Neural cell (in vitro differentiated cells): Measurements from ENCODE around the gene LRRC45. TPM values are rescaled to one million over a fixed set of nuclear protein-coding genes. Genes with fewer than 3 reads are reported as not detected.

ENCODE experiments used
- H2AFZ ChIP-seq: fragments of 200-600, 300-800 bp; sonication (generic), shearing (Covaris generic); 2 replicates; pipeline ENCODE4 v1.6.0; 2014; ENCODE audit warnings: low read depth, mild to moderate bottlenecking, antibody characterized with exemption, low read length, moderate library complexity
- H3F3A ChIP-seq: fragments of 200-600 bp; shearing (Covaris generic); 2 replicates; pipeline ENCODE4 v1.6.1; 2016; ENCODE audit warnings: mild to moderate bottlenecking, moderate library complexity, mixed read lengths, antibody characterized with exemption, low read length; ENCODE audit not compliant: insufficient read depth, poor library complexity, severe bottlenecking
- H3K27ac ChIP-seq: fragments of 200-600, 300-800 bp; sonication (generic), shearing (Covaris generic); 2 replicates; pipeline ENCODE4 v1.5.1; 2014; ENCODE audit warnings: mild to moderate bottlenecking, low read length, moderate library complexity
- H3K27me3 ChIP-seq: fragments of 300-800, 200-600 bp; sonication (generic), shearing (Covaris generic); 2 replicates; pipeline ENCODE4 v1.6.0; 2014; ENCODE audit warnings: mild to moderate bottlenecking, low read depth, low read length, moderate library complexity; ENCODE audit not compliant: insufficient read depth
- H3K36me3 ChIP-seq: fragments of 300-800, 200-600 bp; sonication (generic), shearing (Covaris generic); 2 replicates; pipeline ENCODE4 v1.5.1; 2014; ENCODE audit warnings: mild to moderate bottlenecking, antibody characterized with exemption, low read length, moderate library complexity; ENCODE audit not compliant: insufficient read depth
- H3K4me2 ChIP-seq: fragments of 300-800, 200-600 bp; sonication (generic), shearing (Covaris generic); 2 replicates; pipeline ENCODE4 v1.6.0; 2014; ENCODE audit warnings: mild to moderate bottlenecking, low read length
- H3K4me3 ChIP-seq: fragments of 300-800, 200-600 bp; sonication (generic), shearing (Covaris generic); 2 replicates; pipeline ENCODE4 v1.5.1; 2014; ENCODE audit warnings: mild to moderate bottlenecking, low read length, moderate library complexity
- H3K79me2 ChIP-seq: fragments of 200-600 bp; shearing (Covaris generic); replicated peaks from 2 replicates; pipeline ENCODE4 v1.6.0; 2014; ENCODE audit warnings: mild to moderate bottlenecking, low read length, moderate library complexity; ENCODE audit not compliant: insufficient read depth
- H3K9ac ChIP-seq: fragments of 300-800, 200-600 bp; sonication (generic), shearing (Covaris generic); 2 replicates; pipeline ENCODE4 v1.6.1; 2016; ENCODE audit warnings: mild to moderate bottlenecking, low read length, mixed read lengths
- H3K9me2 ChIP-seq: fragments of 200-600 bp; shearing (Covaris generic); 2 replicates; pipeline ENCODE4 v1.6.1; 2016; ENCODE audit warnings: mild to moderate bottlenecking, low read length, mixed read lengths; ENCODE audit not compliant: insufficient read depth
- H3K9me3 ChIP-seq: fragments of 200-600, 300-800 bp; sonication (generic), shearing (Covaris generic); 2 replicates; pipeline ENCODE4 v1.6.1; 2016; ENCODE audit warnings: mild to moderate bottlenecking, mixed run types, low read length, moderate library complexity, mixed read lengths
- H4K20me1 ChIP-seq: fragments of 200-600 bp; shearing (Covaris generic); 2 replicates; pipeline ENCODE4 v1.6.1; 2016; ENCODE audit warnings: mild to moderate bottlenecking, mixed run types; ENCODE audit not compliant: insufficient read depth
- CTCF ChIP-seq: fragments of 450-650 bp; IDR thresholded peaks from 2 replicates; pipeline ENCODE4 v1.5.1; 2014; ENCODE audit warnings: antibody characterized with exemption, mild to moderate bottlenecking, moderate library complexity; ENCODE audit not compliant: poor library complexity, severe bottlenecking
- EP300 ChIP-seq: fragments of 450-650 bp; conservative IDR thresholded peaks from 2 replicates; pipeline ENCODE4 v1.6.1; 2014; ENCODE audit warnings: antibody characterized with exemption, mild to moderate bottlenecking, moderate library complexity; ENCODE audit not compliant: poor library complexity, severe bottlenecking
- EZH2 ChIP-seq: fragments of 200-600, 300-800 bp; shearing (Covaris generic), sonication (generic); IDR thresholded peaks from 2 replicates; pipeline ENCODE4 v1.6.1; 2014; ENCODE audit warnings: antibody characterized with exemption, low read length, borderline replicate concordance, mild to moderate bottlenecking; ENCODE audit not compliant: insufficient read depth, poor library complexity, severe bottlenecking
- MXI1 ChIP-seq: fragments of 450-650 bp; conservative IDR thresholded peaks from 2 replicates; pipeline ENCODE4 v1.6.1; 2014; ENCODE audit warnings: antibody characterized with exemption, mild to moderate bottlenecking; ENCODE audit not compliant: poor library complexity, severe bottlenecking
- POLR2AphosphoS5 ChIP-seq: IDR thresholded peaks from 2 replicates; pipeline ENCODE4 v1.6.1; 2012
- RAD21 ChIP-seq: fragments of 450-650 bp; conservative IDR thresholded peaks from 2 replicates; pipeline ENCODE4 v1.6.1; 2014; ENCODE audit warnings: antibody characterized with exemption, mild to moderate bottlenecking, moderate library complexity
- REST ChIP-seq: IDR thresholded peaks from 2 replicates; pipeline ENCODE4 v1.6.1; 2012; ENCODE audit warnings: borderline replicate concordance
- SMC3 ChIP-seq: fragments of 450-650 bp; conservative IDR thresholded peaks from 2 replicates; pipeline ENCODE4 v1.6.1; 2014; ENCODE audit warnings: antibody characterized with exemption, mild to moderate bottlenecking, moderate library complexity; ENCODE audit not compliant: poor library complexity
- TAF1 ChIP-seq: IDR thresholded peaks from 2 replicates; pipeline ENCODE4 v1.6.1; 2012; ENCODE audit warnings: low read depth
- polyA plus RNA-seq: library from polyadenylated mRNA; depleted of rRNA; stranded (reverse); fragments of >200 nt; gene quantifications from 2 replicates; pipeline ENCODE4 v1.2.3, GENCODE V29; 2014

LRRC45 gene
- polyA plus RNA-seq, 1 donor from 2014 or later: 51.7 TPM

- H3K27ac ChIP-seq: no peak overlapping the region
Observed at GRCh38 chr17:82065193-82065637, 42.1 kb downstream of the LRRC45 start.

GRCh38 chr17:82065638-82066303, 42.7 kb downstream of the LRRC45 start, which contains the start of gene DUS1L:
TSS of gene DUS1L (minus strand) at chr17:82065804. CDS start at chr17:82065059, 745 bp downstream.
- H2AFZ ChIP-seq: peak within 1 kb of the TSS; percentile 97
- peak within 1 kb of the TSS; percentile 56 for H3K27ac ChIP-seq
- H3K4me2 ChIP-seq: peak within 1 kb of the TSS; percentile 61
- H3F3A ChIP-seq: no peaks in the 10 kb centered on the region
- H3K9me3 ChIP-seq: no peaks in the 10 kb centered on the region
- H3K9ac ChIP-seq: peak within 1 kb of the TSS; percentile 72
- H4K20me1 ChIP-seq: no peaks in the 10 kb centered on the region
- H3K27me3 ChIP-seq: no peaks in the 10 kb centered on the region
- no peaks in the 10 kb centered on the region for H3K79me2 ChIP-seq
- TF ChIP-seq RAD21: no peak
- TF ChIP-seq TAF1: no peak
- peak; percentile 45 for TF ChIP-seq REST
- TF ChIP-seq SMC3: no peak
- TF ChIP-seq CTCF: no peak
- peak; percentile 19 for TF ChIP-seq EP300
- TF ChIP-seq MXI1: peak; percentile 45
- TF ChIP-seq EZH2: no peak
- peak; percentile 52 for TF ChIP-seq POLR2AphosphoS5
- no peaks in the 10 kb centered on the region for H3K36me3 ChIP-seq
- no peaks in the 10 kb centered on the region for H3K9me2 ChIP-seq
- peak within 1 kb of the TSS; percentile 94 for H3K4me3 ChIP-seq

More at GRCh38 chr17:82065193-82065637, 42.1 kb downstream of the LRRC45 start:
- Histone ChIP-seq H4K20me1 (no peaks in the 10 kb centered on the region), H3K9me2 (no peaks in the 10 kb centered on the region), H3K4me2 (peak overlapping the region; percentile 61), H3K36me3 (no peaks in the 10 kb centered on the region), H3K9me3 (no peaks in the 10 kb centered on the region), H3K27me3 (no peaks in the 10 kb centered on the region), H2AFZ (no peak overlapping the region), H3F3A (no peaks in the 10 kb centered on the region), H3K4me3 (peak overlapping the region; percentile 94), H3K9ac (peak overlapping the region; percentile 72), H3K79me2 (no peaks in the 10 kb centered on the region)
- TF ChIP-seq MXI1 (peak; percentile 72), TAF1 (no peak)
